GM19239 (cell line): ENCODE measurements around the gene PDE4D.
A peak's percentile ranks its signal among the peaks of the same experiment; 100 is the strongest.
"Not testable (repeated sequence)": the region's sequence is repeated elsewhere in the genome, so short reads cannot be mapped to it uniquely, and the experiment has no call there.

Source experiments
- DNase-seq: peaks from one replicate; pipeline ENCODE4 v3.0.0; 2011; ENCODE audit warnings: low spot score; ENCODE audit not compliant: insufficient read length
- FAIRE-seq: peaks from 2 replicates; lab custom pipeline; 2011; peaks lifted over from hg19 to GRCh38; lab: Jason Lieb, UNC

The PDE4D gene

DNA sequence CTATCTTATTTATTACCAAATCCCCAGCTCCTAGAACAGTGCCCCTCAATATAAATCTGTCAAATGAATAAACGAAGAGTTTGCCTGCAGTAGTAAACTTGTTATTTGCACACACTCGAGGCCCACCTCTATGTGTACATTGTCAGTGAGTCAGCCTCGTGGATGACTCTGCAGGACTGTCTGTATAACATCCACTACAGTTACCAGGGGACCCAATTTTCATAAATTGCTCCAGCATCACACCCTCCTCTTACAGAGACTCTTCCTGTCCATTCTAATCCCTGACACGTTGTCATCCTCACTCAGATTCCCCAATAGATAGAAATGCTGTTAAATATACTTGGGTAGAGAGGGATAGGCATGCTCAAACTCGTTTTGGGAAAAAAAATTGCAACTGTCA lies 832.1 kb downstream of the PDE4D start:
- DNase-seq (no peak), FAIRE-seq (no peak)

DNA sequence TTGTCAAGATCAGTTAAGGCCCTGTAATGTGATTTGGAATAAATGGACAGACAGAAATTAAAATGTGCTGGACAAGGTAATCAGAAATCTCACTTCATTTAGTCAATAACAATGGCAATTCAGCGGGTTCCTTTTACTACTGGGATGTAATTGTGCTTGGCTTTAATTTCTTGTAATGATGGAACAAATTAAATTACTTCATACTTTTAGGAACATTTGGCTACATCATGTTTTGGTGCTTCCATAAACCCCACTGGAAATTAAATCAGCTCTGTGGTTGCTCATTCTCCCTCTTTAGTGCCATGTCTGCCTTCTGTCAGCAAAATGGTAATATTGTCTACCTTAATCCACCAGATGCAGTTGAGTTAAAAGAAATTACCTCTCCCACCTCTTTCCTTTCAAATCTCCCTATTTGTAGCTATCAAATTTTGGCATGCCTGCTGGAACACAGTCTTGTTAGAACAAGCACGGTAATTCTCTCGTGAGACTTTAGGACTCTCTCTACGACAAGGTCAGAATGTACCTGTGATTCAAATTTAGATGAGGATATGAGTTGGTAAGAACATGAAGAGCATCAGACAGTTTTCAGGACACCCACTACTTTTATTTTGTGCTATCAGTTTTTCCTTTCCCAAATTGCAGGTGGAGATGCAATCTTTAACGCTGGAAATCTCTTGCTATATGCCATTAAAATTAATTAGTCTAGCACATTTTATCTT lies 834.4 kb downstream of the PDE4D start:
- no peak for FAIRE-seq
- no peak for DNase-seq

DNA sequence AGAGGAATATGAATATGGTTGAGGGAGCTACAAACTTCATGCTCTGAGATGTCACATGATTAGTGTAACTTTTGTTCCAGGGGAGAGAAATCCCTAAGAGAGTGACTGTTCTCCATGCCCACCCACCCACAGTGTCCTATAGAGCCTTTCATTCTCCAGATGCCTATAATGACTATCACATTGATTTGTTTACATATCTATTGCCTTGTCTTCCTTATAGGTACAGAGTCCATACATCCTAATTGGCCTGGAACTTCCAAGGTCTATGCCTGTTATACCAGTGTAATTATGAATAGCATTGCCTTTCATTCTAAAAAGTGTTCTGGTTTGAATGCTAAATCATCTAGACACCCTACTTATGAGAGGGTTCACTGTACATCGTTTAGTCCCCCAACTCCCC lies 835.3 kb downstream of the PDE4D start:
- DNase-seq = no peak
- FAIRE-seq = no peak

GRCh38 chr5:59056599-59056998 lies 836.9 kb downstream of the PDE4D start:
- DNase-seq, FAIRE-seq: not testable (repeated sequence)

DNA sequence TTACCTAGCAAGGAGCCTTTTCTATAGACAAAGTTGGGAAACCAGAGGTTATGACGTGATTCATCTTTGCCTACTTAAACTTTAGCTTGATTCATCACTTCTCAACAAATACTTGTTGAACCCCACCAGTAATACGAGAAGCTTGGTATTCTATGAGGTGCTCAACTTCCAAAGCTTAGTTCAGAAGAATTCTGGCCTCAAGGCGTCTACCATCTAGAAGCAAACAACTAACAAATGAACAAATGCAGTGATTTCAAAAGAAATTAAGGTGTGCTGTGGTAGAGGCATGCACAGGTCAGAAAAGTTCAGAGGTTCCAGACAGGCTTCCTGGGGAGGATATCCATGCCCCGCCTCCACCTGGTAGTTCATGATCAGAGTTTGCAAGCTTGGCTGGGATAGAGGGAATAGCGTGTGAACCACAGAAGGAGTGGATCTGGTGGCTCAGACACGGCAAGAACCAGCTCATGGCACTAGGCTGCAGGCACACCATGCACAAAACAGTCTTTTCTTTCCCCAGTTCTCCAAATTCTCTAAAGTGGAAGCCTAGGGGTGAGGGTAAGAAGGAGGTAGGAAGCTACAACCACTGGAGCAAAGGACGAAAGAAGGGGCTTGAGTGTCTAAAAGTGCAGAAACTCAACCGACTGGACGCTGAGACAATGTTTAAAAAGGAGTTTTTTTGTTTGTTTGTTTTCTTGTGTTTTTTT lies 837.6 kb downstream of the PDE4D start:
- FAIRE-seq (no peak), DNase-seq (no peak)

- FAIRE-seq (no peak), DNase-seq (no peak)
These were observed 838.5 kb downstream of the PDE4D start for GRCh38 chr5:59054963-59055528.

- DNase-seq (no peak), FAIRE-seq (no peak)
These were observed 841.6 kb downstream of the PDE4D start for GRCh38 chr5:59051951-59052350.

- FAIRE-seq = no peak
- no peak for DNase-seq
These were observed 844.4 kb downstream of the PDE4D start for GRCh38 chr5:59049095-59049494.

DNA sequence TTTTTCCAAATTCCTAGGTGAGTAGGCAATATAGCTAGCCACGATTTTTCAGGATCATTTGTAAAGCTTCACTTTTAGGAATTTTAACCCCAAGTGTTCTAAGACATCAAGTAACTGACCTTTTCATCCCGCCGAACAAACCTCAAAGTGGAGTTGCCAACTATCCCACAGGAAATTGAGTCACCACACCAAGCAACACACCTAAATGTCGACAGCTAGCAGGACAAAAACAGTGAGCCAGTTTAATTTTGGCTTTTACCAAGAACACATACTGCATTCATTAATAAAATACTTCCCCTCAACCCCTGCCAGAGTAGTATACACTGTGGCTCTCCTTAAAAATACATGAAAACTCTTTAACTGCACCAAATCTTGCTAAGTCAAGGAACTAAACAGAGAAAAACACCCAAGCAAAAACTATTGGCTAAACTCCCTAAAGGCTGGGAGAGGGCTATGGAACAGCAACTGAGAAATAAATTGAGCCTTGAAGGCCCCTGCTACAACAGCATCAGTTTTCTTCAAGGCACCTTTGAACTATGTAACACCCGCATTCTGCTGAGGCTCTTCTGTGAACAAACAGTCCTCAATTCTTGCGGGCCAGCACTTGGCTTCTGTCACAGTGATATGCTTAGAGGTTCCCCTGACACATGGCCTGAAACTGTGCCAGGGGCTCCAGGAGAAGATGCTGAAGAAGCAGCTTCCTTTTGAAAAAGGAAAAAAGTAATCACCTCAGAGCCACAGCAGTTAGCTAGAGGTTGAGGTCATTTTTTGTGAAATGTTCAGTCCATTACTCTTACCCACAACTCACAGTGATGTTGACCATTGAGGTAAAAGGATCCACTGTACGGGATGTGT lies 851.1 kb downstream of the PDE4D start:
- FAIRE-seq (no peak), DNase-seq (no peak)

DNA sequence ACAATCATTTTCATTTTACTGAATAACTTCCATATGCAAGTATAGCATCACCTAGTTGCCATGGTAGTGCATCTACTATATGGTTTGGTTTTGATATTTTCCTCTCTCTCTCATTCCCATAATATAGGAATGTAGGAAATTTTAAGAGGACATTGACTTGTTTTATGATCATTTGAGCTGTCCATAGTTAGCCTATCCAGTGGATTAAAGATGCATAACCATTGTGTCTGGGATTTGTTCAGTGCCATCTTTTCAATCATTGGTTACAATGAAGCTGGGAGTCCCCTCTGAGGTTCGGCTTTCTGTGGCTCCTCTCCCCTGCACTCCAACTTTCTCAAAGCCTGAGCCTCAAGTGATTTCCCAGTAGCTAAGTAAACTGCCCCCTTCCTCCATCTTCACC lies 852.2 kb downstream of the PDE4D start:
- DNase-seq (no peak), FAIRE-seq (no peak)

DNA sequence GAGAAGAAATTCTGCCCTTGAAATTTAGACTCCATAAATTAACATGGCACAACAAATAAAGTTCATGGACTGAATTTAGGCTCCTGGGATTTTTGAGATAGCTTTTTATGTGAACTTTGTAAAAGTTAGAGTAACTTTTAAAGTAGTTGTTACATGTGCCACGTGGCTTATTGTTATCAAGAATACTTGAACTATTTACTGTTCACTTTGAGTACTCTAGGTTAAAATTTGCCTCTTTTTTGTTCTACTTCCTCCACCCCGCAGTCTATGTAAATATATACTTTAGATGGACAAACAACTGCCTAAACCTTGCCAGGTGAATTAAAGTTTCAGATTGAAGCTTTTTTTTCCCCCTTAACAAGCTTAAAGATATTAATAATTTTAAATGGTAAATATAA lies 852.7 kb downstream of the PDE4D start:
- no peak for FAIRE-seq

DNA sequence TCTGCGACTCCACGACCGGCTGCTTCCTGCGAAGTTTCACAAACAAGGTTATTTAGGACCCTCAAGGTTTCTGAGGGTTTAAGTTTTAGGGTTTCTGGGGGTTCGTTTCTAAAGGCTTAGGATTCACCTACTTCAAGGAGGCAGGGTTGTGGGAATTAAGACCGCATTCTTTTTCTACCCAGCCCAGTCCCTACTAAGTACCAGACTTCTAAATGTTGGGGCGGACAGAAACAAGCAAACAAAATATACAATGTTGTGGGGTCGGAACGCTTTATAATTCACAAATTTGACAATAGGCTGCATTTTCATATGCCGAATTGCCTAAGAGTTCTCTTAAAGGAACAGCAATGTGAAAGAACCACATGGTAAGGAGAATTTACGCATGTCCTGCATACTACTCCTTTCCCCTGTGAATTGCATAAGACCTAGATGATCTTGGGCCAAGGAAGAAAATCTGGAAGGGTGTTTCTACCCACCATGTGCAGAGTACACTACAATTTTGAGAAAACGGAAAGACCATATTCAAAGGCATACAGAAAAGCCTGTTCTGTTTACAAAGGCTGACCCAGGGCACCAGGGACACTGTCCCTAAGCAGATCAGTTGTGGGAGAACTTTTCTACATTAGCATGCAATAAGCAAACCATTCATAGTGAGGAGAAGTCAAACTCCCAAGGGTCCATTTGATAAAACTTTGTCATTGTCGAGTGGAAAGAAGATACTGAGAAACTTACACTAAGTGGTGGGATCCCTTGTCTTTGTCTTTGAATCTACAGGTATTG lies 853.3 kb downstream of the PDE4D start:
- DNase-seq (no peak), FAIRE-seq (no peak)

More for the DNA sequence above, 852.7 kb downstream of the PDE4D start:
- DNase-seq = no peak

DNA sequence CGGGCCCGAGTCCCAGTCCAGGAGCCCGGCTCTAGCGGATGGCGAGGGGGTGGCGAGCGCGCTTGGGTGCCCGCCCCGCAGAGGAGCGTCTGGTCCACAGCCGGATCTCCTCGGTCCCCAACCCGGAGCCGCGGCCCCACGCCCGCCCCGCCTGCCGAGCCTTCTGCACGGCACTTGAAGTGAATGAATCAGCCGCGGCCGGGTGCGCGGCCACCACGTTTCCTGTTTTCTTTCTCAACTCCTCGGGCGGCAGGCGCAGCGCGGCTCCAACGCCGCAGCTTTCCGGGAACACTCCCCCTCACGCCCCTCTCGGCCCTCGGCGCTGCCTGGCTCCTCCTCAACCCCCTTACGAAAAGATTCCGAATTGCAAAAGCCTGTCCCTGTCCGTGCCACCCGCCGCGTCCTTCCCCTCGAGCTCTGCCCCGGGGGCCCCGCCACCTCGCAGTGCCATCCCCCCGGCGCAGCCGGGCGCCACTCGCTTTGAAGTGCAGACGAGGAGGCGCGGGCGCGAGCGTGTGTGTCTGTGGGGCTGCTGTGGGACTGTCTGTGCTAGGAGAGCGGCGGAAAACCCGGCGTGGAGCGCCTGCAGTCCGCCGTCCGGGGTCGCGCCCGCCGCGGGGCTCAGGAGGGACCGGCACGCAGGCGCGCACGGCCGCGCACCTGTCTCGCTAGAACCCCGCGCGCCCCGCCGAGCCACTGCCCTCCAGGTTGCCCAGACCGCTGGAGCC lies 854.1 kb downstream of the PDE4D start:
- FAIRE-seq (no peak), DNase-seq (peak; percentile 40)

DNA sequence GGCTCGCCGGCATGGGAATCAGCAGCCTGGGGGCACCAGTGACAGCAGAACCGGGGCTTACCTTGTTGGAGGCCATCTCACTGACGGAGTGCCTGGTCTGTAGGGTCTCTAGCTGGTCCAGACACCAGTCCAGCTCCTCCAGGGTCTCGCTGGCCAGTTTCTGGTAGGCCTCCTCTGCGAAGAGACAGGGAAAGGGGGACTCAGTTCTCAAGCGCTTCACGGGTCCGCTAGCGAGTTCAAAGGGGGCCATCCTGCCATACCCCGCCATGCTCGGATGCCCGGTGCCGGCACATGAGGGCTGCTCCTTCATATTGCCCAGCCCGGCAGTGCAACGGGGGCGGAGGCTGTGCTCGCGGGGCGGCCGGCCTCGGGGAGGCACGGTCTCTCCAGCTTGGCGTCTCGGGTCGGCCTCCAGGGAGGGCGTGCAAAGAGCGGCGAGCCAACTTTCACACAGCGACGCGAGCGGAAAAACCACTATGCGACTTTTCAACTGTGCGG lies 854.7 kb downstream of the PDE4D start:
- FAIRE-seq (peak; percentile 4), DNase-seq (no peak)

DNA sequence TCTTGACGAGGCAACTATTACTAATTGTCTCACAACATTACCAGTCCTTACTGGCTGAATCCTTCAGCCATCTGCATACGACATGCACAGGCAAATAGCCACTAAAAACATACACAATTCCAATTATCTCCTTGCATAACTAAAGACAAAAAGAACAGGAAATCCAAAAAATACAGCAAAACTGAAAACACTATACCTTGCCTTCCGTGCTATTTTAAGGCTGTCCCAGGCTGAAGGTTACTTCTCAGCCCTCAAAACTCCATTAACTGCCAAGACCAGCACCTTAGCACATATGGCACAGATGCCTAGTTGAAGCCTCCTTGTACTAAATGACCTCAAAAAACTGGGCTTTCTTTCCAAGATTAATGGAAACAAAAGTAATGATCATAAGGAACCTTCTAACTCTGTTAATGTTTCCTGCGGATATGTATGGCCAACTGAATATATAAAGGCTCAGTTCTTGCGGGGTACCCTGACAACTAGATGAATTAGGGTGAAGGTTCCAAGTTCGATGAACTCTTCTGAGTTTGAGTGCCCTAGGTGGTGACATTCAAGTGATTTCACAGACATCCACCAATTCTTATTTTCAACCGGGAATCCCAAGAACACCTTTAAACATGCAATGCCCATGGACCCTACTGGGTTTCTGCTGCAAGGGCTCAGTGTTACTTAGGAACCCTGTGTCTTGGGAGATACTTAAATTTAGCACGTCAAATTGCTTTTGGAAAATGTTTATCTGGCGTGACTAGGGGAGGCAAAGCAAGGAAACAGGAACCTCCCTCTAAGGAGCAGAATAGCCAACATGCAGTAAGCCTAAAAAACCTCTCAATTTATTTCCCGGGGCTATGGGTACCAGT lies 855.4 kb downstream of the PDE4D start:
- no peak for DNase-seq
- no peak for FAIRE-seq

DNA sequence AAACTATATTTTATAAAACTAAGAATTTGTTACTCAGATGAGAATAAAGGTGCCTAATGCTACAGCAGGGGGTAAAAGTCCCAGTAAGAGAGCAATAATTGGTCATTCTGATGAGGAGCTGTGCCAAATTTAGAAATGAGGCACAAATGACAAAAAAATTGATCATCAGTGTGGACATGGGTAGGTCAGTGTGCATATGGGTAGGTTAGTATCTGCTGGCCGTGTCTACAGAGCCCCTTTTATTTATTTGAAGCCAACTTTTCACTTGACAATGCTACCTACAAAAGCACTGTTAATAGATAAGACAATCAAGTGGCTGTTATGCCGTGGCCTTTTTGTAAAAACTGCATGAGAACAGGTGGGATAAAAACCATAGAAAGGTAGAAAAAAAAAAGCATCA lies 856.1 kb downstream of the PDE4D start:
- no peak for DNase-seq
- no peak for FAIRE-seq

- DNase-seq (no peak), FAIRE-seq (no peak)
These were observed 856.5 kb downstream of the PDE4D start for GRCh38 chr5:59037041-59037440.

DNA sequence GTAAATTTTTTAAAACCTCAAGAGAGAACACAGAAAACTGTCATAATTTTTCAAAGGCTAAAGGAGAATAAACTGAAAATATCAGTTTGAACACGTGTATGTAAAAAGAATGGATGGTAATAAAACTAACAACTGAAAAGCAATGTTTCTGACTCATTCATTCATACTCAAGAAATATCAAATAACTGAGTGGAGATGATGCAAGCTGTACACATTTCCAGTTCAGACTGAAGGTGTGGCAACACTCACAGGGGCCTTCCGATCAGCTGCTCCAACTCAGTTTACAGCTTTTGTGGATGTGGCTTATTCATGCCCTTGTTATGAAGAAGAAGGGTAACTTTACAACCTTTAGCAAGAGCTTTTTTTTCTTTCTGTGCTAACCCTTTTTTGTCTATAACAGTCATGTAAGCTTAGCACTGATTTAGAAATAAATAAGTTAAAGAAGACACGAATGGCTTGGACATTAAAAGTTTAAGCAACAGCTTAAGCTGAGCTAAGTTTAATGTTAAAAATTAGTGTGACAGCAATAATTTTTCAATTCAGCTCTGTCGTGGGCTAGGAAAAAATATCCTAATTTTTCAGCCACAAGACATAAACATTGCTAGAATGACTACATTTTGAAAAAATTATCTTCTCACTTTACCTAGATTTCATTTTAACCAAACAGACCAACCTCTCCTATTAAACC lies 857.1 kb downstream of the PDE4D start:
- DNase-seq = no peak
- no peak for FAIRE-seq
